ENCODE results near the gene PTPN1.
"Not testable (repeated sequence)": the region's sequence is repeated elsewhere in the genome, so short reads cannot be mapped to it uniquely, and the experiment has no call there.

The PTPN1 gene

DNA sequence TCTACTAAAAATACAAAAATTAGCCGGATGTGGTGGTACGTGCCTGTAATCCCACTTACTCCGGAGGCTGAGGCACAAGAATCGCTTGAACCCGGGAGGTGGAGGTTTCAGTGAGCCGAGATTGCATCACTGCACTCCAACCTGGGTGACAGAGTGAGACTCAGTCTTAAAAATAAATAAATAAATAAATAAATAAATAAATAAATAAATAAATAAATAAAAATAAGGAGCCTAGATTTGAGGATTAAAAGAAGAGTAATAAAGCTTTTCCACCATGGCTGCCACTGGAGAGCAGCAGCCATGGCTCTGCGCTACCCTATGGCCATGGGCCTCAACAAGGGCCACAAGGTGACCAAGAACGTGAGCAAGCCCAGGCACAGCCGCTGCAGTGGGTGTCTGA, 110.3 kb downstream of the PTPN1 start:
- DNase-seq = not testable (repeated sequence)

DNA sequence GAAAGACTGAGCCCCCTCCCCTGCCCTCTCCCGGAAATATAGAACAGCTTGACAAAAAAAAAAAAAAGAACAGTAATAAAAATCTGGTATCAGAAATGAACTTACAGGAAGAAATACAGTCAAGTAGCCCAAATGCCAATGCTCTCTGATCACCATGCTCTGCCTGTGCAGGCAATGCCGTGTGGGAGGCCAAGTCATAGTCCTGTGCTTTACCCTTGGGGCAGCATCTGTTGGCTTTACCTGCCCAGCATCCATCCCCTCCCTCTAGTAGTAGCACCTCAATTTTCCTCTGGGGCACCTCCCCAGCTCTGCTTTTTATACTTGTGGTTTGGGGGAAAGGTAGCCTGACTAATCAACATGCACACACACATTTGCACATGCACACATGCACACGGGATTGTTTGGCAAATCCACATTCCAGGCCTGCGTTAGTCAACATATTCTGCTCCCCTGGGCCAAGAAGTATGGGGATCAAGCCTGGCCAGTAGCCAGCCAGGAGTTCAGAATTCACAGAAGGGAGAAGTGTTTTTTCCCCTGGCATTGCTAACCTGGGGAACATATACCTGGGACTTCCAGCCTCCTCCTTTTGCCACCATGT, 111.0 kb downstream of the PTPN1 start:
- no peak for DNase-seq

DNA sequence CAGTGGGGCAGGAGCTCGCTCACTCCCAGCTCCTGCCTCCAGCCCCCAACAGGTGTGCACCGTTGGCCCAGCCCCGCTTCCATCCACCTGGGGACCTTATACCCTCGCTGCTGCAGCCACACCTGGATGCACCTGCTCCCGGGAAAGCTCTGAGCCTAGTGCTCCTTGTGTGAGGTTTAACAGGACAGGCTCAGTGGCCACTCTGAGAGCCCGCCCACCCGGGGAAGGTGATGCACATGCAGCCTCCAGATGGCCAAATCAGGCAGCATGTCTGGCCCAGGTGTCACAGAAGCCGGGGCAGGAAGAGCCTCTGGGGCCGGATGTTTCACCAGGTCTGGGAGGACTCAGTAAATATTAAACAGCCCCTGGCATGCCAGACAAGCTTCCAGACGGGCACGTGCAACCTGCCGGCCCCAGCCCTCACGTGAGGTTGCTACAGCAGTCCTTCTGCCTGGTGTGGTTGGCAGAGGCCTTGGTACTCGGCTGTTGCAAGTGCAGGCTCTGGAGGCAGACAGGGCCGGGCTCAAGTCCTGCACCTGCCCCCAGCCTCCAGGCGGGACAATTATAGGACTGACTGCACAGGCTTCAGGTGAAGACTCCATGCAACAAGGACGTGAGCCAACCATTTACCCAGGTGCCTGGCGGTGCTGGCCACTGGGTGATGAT, 114.3 kb downstream of the PTPN1 start:
- no peak for DNase-seq

DNA sequence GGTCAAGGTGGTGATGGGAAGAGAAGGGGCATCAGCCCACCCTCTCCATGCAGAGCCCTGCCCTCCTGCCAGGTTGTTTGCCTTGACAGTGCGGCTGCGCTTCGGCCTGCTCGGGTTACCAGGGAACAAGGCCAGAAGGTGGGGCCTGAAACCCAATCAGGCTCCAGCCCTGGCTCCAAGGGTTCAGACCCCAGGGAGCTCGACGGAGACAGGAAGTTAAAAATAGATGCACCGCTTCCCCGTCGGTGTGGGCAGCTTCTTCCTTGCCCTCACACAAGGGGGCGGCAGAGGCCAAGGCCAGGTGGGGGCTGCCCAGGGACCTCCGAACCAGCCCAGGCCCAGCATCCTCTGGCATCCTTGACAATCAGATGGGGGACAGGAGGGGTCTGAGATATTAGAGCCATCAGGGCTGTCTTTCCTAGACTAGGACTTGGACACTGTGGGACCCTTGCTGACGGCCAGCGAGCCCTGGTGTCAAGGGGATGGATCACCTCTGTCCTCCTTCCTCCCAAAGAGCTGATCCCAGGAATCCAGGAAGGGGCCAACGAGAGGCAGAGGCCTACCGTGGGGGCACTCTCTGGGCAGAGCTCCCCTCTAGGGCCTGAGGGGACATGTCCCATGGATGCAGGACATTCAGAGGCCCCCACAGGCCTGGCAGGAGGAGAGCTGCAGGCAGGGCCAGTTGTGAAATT, 115.9 kb downstream of the PTPN1 start:
- no peak for DNase-seq

DNA sequence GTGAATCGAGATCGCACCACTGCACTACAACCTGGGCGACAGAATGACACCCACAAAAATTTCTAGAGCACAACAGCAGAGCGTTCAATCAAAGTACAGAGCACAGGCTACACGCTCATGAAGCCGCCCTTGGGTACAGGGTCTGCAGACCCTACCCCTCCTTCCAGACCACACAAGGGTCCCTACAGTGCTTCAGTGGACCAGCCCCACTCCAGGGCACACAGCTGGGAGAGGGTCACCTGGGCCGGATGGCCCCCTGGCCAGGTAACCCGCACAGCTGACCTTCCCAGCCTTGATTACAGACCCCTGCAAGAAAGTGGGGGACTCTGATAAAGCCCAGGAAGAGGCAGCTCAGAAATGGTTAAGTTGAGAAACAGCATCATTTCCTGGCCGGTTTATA, 117.6 kb downstream of the PTPN1 start:
- DNase-seq = no peak

GRCh38 chr20:50628332-50628731, 118.1 kb downstream of the PTPN1 start:
- DNase-seq = no peak

DNA sequence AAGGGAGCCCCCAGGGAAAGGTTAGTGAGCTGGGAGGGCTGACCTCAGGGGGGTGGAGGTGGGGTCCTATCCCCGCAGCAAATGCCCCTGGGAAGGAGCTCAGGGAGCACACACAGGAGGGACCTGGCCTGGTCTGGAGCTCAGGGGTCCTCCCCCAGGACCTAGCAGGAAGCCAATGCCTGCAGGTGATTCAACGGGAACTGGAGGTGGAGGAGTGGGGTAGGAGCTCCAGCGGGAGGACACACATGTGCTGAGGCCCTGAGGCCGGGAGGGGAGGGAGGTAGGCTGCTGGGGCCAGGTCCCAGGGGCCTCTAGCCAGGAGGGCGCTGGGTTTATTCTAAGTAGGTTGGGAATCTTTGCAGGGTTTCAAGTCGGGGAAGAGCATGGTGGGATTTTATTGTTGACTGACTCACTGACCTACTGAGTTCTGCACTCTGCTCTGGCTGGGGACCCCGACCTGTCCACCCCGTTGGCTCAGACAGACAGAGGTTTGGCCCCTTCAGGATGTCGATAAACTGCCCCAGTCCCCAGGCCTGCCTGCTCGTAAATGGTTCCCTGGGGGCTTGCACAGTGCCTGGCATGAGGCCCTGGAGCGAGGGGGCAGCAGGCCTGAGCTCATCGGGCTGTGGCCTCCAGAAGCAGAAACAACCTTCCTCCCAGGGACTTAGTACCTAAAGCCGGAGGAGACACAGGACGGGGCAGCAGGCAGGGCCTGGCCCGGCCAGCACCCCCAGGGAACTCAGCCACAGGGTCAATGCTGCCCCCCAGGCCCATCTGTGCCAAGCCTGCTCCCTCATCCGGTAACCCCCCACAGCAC, 118.9 kb downstream of the PTPN1 start:
- no peak for DNase-seq

DNA sequence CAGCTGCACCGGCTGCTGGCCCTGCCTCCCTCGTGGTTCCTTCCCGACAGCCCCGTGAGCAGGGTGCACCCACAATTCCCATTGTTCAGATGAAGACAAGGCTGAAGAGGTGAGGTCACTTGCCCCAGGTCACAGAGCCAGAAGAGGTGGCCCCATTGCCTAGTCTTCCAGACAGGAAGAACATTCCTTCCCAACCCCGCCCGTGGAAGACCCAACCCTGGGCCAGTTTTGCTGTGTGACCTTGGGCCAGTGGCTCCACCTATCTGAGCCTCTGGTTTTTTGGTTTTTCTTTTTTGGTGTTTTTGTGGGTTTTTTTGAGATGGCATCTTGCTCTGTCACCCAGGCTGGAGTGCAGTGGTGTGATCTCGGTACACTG, 119.5 kb downstream of the PTPN1 start:
- DNase-seq = no peak

DNA sequence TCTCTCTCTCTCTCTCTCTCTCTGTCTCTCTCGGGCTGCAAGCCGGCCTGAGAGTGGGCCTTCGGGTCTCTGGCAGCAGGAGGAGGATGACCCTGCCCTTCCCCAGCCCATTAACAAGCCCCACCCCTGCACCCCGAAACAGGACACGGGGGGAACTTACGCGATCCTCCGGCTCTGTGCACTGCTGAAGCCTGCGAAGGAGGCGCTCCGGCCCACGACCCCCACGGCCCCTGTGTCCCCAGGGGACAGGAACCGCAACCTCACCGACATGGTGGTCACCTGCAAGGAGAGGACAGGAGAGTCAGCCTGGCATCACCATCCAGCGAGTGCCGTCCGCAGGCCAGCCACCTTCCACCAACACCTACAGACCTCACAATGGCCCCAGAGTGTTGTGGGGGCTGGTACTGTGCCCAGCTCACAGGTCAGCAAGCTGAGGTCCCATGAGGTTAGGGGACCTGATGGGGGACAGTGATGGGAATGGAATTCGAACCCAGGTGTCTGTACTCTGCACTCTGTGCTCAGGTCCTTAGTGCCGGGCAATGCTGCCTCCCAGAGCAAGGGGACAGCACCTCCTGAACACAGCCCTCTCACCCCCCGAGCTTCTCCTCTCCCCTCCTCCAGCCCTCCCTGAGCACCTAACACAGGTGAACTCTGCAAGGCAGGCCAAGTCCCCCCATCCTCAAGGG, 120.5 kb downstream of the PTPN1 start:
- no peak for DNase-seq

GRCh38 chr20:50632236-50632635, 122.1 kb downstream of the PTPN1 start:
- DNase-seq = no peak

- no peak for DNase-seq
These were observed 122.5 kb downstream of the PTPN1 start for GRCh38 chr20:50632701-50633100.

DNA sequence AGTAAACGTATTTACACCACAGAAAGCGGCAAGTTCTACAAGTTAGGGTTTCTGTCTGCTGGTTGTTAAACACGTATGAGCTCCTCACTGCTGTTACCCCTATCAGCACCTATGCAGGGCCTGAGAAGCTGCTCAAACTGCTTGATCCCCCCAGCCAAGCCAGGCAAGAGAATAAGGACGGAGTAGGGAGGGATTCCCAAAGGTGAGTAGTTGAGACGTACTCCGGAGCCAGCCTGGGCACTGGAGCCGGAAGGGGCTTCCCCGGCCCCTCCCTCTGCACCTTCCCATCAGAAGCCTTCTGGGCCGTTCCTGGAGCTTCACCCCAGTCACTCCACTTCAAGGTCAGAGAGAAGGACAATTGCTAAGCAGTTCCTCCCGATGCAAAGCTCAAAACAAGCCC, 123.2 kb downstream of the PTPN1 start:
- no peak for DNase-seq

GRCh38 chr20:50634191-50634590, 124.0 kb downstream of the PTPN1 start:
- DNase-seq = no peak
